ENCODE measurements around the gene PBLD.

The PBLD gene

GRCh38 chr10:68235581-68235980 lies 97.1 kb downstream of the PBLD start:
- ATAC-seq (no peak), DNase-seq (no peak)
- Mint-ChIP-seq H3K27me3 (peaks cover 33% of the 10 kb centered on the region), H3K9me3 (no peaks in the 10 kb centered on the region), H3K4me3 (no peak overlapping the region), H3K27ac (no peak overlapping the region), H3K4me1 (peaks cover 12% of the 10 kb centered on the region)

- ATAC-seq, result no peak
- Mint-ChIP-seq H3K4me1 (peaks cover 12% of the 10 kb centered on the region), H3K4me3 (no peak overlapping the region), H3K9me3 (no peaks in the 10 kb centered on the region), H3K27ac (no peak overlapping the region), H3K27me3 (peaks cover 35% of the 10 kb centered on the region)
- no peak for DNase-seq
Measured at GRCh38 chr10:68235111-68235510, 97.6 kb downstream of the PBLD start.

- Mint-ChIP-seq H3K4me1 (peaks cover 12% of the 10 kb centered on the region), H3K9me3 (no peaks in the 10 kb centered on the region), H3K4me3 (no peak overlapping the region), H3K27ac (no peak overlapping the region), H3K27me3 (peaks cover 51% of the 10 kb centered on the region)
- DNase-seq, result no peak
- ATAC-seq, result no peak
Measured at GRCh38 chr10:68233046-68233445, 99.7 kb downstream of the PBLD start.
